Muscle layer of duodenum (tissue), 2 donors: ENCODE results near the gene CCDC150.
"Not testable (repeated sequence)": the region's sequence is repeated elsewhere in the genome, so short reads cannot be mapped to it uniquely, and the experiment has no call there.

Experiments
- H3K27ac ChIP-seq: one replicate; pipeline ENCODE4 v1.7.0; 2013; ENCODE audit warnings: mild to moderate bottlenecking, low read length
- H3K27me3 ChIP-seq: one replicate; pipeline ENCODE4 v1.7.0; 2013; ENCODE audit warnings: low read depth, mild to moderate bottlenecking, control low read depth, low read length
- H3K36me3 ChIP-seq, 2 donors: one replicate each; pipeline ENCODE4 v1.7.0; 2013; ENCODE audit warnings: low read length in 2 of 2, control low read depth in 1 of 2, mild to moderate bottlenecking in 1 of 2; ENCODE audit not compliant: insufficient read depth in 2 of 2, control insufficient read depth in 1 of 2
- H3K4me1 ChIP-seq, 2 donors: one replicate each; pipeline ENCODE4 v1.7.0; 2013; ENCODE audit warnings: low read length in 2 of 2, mild to moderate bottlenecking in 2 of 2, control low read depth in 1 of 2, moderate library complexity in 1 of 2; ENCODE audit not compliant: insufficient read depth in 2 of 2, control insufficient read depth in 1 of 2
- H3K4me3 ChIP-seq, 2 donors: one replicate each; pipeline ENCODE4 v1.7.0; 2013; ENCODE audit warnings: low read length in 2 of 2, low read depth in 1 of 2, mild to moderate bottlenecking in 1 of 2
- H3K9me3 ChIP-seq, 2 donors: one replicate each; pipeline ENCODE4 v1.7.0; 2013; ENCODE audit warnings: low read length in 2 of 2, control low read depth in 1 of 2, mild to moderate bottlenecking in 1 of 2; ENCODE audit not compliant: control insufficient read depth in 1 of 2
- donor health status: healthy.

CCDC150 gene

DNA sequence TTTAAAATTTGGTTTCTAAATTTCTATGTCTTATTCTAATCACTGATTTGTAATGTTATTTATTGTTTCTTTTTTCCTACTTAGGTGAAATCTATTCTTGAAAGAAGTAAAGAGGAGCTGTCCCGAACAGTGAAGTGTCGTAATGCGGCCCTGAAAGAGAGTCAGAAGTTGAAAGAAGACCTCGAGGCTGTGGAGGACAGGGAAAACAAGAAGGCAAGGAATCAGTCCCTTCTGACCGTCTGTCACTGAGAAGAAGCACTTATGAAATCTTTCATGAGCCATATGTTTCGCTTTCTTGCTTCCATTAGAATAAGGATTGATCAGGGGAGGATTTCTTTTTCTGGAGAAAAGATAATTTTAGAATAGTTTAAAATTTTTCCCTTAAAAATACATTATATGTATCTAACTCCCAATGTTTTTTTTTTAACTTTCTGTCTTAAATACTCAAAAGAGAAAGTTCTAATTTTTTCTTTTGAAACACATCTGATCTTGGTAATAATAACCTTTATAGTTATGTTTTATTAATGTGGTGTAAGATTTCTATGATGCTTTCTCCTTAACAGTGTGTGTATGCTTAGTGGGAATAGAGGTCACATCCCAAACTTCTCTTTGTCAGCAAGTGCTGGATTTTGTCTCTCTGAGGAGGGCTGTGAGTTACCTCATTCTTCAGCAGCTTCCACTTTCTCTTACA, 79.0 kb downstream of the CCDC150 start:
- no peaks in the 10 kb centered on the region for H3K9me3 ChIP-seq
- peaks cover 0 to 3% of the 10 kb centered on the region in 2 donors for H3K4me1 ChIP-seq
- no peak overlapping the region for H3K27ac ChIP-seq
- no peaks in the 10 kb centered on the region for H3K27me3 ChIP-seq
- no peak overlapping the region for H3K4me3 ChIP-seq
- H3K36me3 ChIP-seq: no peaks in the 10 kb centered on the region

- Histone ChIP-seq H3K36me3 (no peaks in the 10 kb centered on the region), H3K27me3 (no peaks in the 10 kb centered on the region), H3K4me3 (no peak overlapping the region), H3K27ac (no peak overlapping the region), H3K4me1 (peaks cover 0 to 3% of the 10 kb centered on the region in 2 donors), H3K9me3 (no peaks in the 10 kb centered on the region)
Observed at GRCh38 chr2:196719110-196719872, 79.8 kb downstream of the CCDC150 start.

DNA sequence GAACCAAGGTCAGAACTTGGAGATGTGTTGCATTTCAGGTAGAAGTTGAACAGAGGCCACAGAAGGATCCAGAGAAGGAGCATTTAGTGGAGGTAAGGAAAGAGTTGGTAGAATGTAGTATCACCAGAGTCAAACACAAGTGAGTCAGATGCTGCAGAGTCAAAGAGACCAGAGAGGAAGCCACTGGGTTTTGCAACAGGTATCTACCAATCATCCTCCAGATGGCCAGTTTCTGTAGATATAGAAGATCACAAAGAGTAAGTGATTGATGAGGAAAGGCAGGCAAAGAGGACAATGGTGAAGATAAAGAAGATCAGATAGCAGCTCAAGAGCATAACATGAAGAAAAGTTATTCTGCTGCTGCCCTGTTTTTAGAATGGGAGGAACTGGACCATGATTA, 84.1 kb downstream of the CCDC150 start:
- Histone ChIP-seq H3K4me1 (peaks cover 0 to 3% of the 10 kb centered on the region in 2 donors), H3K9me3 (no peaks in the 10 kb centered on the region), H3K27me3 (no peaks in the 10 kb centered on the region), H3K4me3 (no peak overlapping the region), H3K27ac (no peak overlapping the region), H3K36me3 (no peaks in the 10 kb centered on the region)

- no peak overlapping the region for H3K4me3 ChIP-seq
- no peaks in the 10 kb centered on the region for H3K9me3 ChIP-seq
- no peaks in the 10 kb centered on the region for H3K27me3 ChIP-seq
- no peak overlapping the region for H3K27ac ChIP-seq
- no peaks in the 10 kb centered on the region for H3K36me3 ChIP-seq
- H3K4me1 ChIP-seq: no peaks in the 10 kb centered on the region
Observed at GRCh38 chr2:196725218-196725617, 85.7 kb downstream of the CCDC150 start.

- Histone ChIP-seq H3K4me1 (no peaks in the 10 kb centered on the region), H3K27ac (no peak overlapping the region), H3K4me3 (no peak overlapping the region), H3K9me3 (no peaks in the 10 kb centered on the region), H3K27me3 (no peaks in the 10 kb centered on the region), H3K36me3 (no peaks in the 10 kb centered on the region)
Observed at GRCh38 chr2:196725882-196726281, 86.4 kb downstream of the CCDC150 start.

DNA sequence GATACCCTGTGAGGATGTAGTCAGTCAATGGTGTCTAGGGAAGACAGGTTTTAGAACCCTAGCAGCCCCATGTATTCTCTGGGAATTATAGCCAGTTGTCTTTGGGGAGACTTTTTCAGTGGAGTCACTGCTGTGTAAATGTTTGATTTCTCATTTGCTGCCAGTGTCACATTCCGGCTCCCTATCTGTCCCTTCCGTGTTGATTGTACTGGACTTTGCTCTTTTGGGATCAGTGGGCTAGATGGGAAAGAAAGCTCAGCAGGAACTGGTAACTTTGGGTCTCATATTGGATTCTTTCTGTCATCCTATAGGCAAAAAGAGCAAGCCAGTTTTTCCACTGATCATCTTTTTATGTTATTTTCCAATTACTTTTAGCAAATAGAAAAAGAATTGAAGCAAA, 89.9 kb downstream of the CCDC150 start:
- no peaks in the 10 kb centered on the region for H3K36me3 ChIP-seq
- H3K9me3 ChIP-seq: no peaks in the 10 kb centered on the region
- H3K27ac ChIP-seq: no peak overlapping the region
- no peak overlapping the region for H3K4me3 ChIP-seq
- no peaks in the 10 kb centered on the region for H3K27me3 ChIP-seq
- H3K4me1 ChIP-seq: no peaks in the 10 kb centered on the region

GRCh38 chr2:196736646-196737045, 97.1 kb downstream of the CCDC150 start:
- not testable (repeated sequence) for H3K4me1 ChIP-seq, H3K4me3 ChIP-seq, H3K27me3 ChIP-seq, H3K9me3 ChIP-seq, H3K27ac ChIP-seq, H3K36me3 ChIP-seq

DNA sequence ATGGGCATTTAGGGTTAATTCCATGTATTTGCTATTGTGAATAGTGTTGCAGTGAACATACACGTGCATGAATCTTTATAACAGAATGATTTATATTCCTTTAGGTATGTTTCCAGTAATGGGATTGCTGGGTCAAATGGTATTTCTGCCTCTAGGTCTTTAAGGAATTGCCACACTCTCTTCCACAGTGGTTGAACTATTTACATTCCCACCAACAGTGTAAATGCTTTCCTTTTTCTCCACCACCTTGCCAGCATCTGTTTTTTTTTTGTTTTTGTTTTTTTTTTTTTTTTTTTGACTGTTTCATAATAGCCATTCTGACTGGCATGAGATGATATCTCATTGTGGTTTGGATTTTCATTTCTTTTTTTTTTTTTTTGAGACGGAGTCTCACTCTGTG, 97.5 kb downstream of the CCDC150 start:
- Histone ChIP-seq H3K27me3 (no peaks in the 10 kb centered on the region), H3K4me1 (no peaks in the 10 kb centered on the region), H3K9me3 (peaks cover 0 to 10% of the 10 kb centered on the region in 2 donors), H3K36me3 (no peaks in the 10 kb centered on the region), H3K4me3 (no peak overlapping the region), H3K27ac (no peak overlapping the region)

DNA sequence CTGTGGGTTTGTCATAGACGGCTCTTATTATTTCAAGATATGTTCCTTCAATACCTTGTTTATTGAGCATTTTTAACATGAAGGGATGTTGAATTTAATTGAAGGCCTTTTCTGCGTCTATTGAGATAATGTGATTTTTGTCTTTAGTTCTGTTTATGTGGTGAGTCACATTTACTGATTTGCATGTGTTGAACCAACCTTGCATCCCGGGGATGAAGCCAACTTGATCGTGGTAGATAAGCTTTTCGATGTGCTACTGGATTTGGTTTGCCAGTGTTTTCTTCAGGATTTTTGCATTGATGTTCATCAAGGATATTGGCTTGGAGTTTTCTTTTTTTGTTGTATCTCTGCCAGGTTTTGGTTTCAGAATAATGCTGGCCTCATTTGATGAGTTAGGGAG, 99.5 kb downstream of the CCDC150 start:
- H3K4me1 ChIP-seq: no peaks in the 10 kb centered on the region
- no peaks in the 10 kb centered on the region for H3K27me3 ChIP-seq
- H3K36me3 ChIP-seq: no peaks in the 10 kb centered on the region
- H3K27ac ChIP-seq: no peak overlapping the region
- H3K9me3 ChIP-seq: peaks cover 0 to 10% of the 10 kb centered on the region in 2 donors
- no peak overlapping the region for H3K4me3 ChIP-seq

- Histone ChIP-seq H3K4me1 (no peaks in the 10 kb centered on the region), H3K27me3 (no peaks in the 10 kb centered on the region), H3K4me3 (no peak overlapping the region), H3K9me3 (peaks cover 0 to 10% of the 10 kb centered on the region in 2 donors), H3K27ac (no peak overlapping the region), H3K36me3 (no peaks in the 10 kb centered on the region)
Observed at GRCh38 chr2:196742216-196742615, 102.7 kb downstream of the CCDC150 start.

DNA sequence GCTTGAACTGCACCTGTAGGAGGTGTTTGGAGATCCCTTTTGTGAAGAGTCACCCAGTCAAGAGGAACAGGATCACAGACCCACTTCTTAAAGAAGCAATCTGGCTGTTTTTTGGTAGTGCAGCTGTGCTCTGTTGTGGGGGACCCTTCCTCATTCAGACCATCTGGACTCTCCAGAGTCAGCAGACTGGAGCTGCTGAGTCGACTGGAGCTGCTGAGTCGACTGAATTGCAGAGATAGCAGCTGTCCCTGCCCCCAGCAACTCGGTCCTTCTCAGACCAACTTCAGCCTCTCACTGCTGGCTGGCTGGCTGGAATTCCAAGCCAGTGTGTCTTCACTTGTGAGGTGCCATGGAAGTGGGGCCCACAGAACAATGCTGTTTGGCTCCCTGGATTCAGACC, 103.2 kb downstream of the CCDC150 start:
- Histone ChIP-seq H3K4me1 (no peaks in the 10 kb centered on the region), H3K9me3 (peaks cover 0 to 10% of the 10 kb centered on the region in 2 donors), H3K27me3 (no peaks in the 10 kb centered on the region), H3K36me3 (no peaks in the 10 kb centered on the region), H3K4me3 (no peak overlapping the region), H3K27ac (no peak overlapping the region)
